HG03280 (cell line): Measurements from ENCODE around the gene AQP6.
"Not testable (repeated sequence)": the region's sequence is repeated elsewhere in the genome, so short reads cannot be mapped to it uniquely, and the experiment has no call there.

ENCODE experiments used
- ATAC-seq: cut with Tn5 transposase; IDR thresholded peaks from one replicate; pipeline ENCODE4 v1.9.1; 2021; ENCODE audit warnings: mild to moderate bottlenecking, moderate library complexity; ENCODE audit not compliant: unreplicated experiment

The AQP6 gene

DNA sequence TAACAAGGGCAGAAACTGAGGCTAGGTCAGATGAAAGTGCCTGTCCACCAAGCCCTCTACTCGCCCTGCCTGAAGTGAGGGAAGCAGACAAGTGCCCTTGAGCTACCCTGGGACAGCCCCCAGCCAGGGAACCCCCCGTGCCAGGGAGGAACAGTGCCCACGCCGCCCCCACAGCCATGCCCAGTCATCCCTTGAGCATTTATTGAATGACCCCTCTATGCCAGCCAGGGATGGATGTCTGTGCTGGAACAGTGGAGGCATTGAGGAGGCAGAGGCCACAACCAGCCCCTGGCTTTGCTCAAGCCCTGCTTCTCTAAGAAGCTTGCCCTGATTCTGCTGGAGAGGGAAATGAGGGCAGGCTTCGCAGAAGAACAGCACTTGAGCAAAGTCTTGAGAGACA, 3.7 kb upstream of the AQP6 start:
- no peak for ATAC-seq

- no peak for ATAC-seq
Measured at GRCh38 chr12:49969651-49970429, 2.9 kb upstream of the AQP6 start.

GRCh38 chr12:49970658-49971057, 2.1 kb upstream of the AQP6 start:
- ATAC-seq = no peak

DNA sequence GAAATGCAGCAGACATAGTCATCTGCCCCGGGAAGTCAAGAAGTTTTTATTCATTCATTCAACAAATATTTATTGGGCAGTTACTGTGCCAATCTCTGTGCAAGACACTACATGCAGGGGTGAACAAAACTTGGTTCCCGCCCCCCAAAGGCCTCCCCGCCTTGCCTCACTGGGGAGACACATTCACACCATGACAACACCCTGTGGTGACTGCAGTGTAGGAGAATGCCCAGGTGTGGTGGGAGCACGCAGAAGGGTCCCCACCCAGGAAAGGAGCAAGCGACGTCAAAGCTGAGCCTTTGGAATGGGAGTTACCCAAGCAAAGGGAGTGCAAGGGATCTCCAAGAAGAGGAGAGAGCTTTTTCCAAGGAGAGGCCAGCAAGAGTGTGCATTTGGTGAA, 1.6 kb upstream of the AQP6 start:
- no peak for ATAC-seq

- no peak for ATAC-seq
Measured at GRCh38 chr12:49972129-49972528, 618 bp upstream of the AQP6 start.

DNA sequence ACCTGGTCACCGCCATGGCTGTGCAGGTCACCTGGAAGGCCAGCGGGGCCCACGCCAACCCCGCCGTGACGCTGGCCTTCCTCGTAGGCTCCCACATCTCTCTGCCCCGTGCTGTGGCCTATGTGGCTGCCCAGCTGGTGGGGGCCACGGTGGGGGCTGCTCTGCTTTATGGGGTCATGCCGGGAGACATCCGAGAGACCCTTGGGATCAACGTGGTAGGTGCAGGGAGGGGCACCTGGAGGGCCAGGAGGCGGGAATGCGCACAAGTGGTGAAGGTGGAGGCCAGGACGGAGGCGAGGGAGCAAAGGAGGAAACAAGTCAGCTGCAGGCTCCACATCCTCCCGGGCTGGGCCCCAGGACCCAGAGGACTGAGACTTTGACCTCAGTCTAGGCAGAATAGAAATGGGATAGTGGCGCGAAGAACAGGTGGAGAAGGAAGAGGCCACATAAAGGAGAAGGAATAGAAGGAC, 649 bp downstream of the AQP6 start:
- no peak for ATAC-seq

GRCh38 chr12:49974231-49974675, 1.5 kb downstream of the AQP6 start:
- ATAC-seq = no peak

GRCh38 chr12:49974677-49975317, 2.0 kb downstream of the AQP6 start:
- ATAC-seq = no peak

DNA sequence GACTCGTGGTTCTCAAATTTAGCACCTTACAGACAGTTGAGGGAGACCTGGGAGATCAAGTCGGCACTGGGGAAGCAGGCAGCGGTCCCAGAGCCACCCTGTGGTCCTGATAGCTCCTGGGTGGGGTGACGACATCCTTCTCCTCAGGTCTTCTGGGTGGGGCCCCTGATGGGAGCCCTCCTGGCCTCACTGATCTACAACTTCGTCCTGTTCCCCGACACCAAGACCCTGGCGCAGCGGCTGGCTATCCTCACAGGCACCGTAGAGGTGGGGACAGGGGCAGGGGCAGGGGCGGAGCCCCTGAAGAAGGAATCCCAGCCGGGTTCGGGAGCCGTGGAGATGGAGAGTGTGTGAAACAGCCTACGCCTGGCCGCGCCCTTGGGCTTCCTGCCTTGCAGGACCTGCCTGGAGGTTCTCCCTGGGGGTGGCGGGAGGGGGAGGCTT, 2.6 kb downstream of the AQP6 start:
- ATAC-seq = no peak

GRCh38 chr12:49976557-49976956, 3.8 kb downstream of the AQP6 start:
- ATAC-seq = no peak

- no peak for ATAC-seq
Measured at GRCh38 chr12:49978125-49978524, 5.4 kb downstream of the AQP6 start.

DNA sequence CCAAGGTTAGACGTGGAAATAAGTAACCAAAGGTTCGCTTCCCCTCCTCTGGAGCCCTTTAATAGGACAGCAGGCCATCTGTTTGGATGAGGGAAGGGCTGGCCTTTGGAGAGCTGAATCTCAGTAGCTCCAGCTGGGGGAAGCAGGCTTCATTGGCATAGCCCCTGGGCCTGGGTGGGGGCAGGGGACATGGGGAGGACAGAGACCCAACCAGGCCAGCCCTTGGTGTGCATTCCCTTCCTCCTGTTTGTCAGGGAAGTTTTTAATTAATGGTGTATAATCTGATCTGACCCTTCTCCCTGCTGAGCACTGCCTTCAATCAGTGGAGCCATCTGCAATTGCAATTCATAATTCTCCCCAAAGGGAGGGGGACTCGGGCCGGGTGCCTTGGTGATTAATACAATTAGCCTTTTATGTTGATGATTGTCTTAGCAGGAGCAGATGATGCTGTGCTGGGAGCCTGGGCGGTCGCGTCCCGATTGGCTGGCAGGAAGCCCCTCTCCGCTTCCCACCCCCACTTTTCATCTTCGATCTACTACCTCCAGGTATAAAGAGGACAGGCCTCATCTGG, 6.4 kb downstream of the AQP6 start:
- ATAC-seq = no peak

DNA sequence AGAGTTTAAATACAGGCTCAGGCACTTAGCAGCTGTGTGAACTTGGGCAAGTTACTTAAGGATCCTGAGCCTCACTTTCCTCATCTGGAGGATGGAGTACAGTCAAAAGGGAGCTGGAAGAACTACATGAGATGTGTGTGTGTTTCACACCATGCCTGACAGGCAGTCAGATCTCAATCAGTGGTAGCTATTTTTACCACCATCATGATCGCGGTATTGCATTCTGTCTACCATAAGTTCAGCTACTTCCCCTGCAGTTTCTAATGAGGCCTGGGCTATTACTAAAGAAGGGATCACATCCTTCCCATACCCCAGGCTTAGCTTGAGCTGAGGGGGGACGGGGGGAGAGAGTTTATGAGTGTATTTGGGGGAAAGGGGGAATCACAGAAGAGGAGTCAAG, 7.0 kb downstream of the AQP6 start:
- ATAC-seq = no peak

DNA sequence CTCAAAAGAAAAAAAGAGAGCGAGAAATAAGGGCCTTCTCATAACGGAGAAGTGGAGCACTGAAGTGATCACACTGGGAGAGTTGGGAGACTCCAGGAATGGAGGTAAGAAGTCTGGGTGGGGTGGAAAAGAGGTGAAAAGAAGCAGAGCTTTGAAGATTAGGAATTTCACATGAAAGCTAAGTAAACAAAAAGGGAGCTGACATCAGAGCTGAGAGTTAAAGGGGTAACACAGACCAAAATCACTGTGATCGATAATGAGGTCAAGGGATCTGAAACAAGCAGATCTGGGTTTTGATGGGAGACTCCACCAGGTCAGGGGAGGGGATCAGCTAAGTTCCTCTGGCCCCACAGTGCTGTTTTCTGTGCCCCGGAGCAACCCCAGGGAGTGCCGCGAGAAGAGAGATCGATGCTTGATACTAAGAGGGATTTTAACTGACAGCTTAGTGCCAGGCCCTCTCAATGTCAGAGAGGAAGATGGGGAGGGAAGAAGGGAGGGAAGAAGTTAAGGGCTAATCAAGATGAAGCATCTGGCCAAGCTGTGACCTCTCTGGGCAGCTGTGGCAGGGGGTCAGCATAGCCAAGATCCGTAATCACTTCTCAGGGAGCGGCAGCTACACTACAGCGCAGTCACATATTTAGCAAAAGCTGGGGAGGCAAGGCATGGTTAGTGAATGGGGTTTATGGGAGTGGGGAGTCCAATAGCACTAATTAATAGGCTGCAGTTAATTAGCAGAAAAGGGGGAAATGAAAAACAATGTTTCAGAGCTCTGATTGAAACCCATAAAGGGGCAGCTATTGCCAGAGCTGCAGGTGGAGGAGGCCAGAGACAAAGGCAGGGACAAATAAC, 8.0 kb downstream of the AQP6 start:
- ATAC-seq = no peak

GRCh38 chr12:49982246-49983087, 9.7 kb downstream of the AQP6 start:
- ATAC-seq = no peak

DNA sequence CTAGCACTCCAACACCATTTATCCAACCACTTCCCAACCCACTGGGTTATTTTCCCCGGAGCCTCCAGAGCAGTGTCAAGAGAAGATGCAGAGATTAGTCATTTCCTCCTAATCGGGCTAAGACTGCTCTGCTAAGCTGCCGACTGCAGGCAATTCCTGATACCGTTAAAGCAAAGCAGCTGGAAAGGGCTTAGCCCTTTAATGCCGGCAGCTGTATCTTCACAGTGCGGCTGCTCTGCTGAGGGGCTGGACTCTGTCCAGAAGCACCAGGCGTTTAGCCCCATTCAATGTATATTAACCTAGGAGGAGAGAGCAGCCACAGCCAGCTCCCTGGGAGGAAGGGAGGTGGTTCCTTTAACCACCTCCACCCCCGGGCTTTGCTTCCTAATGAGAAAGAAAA, 11.1 kb downstream of the AQP6 start:
- no peak for ATAC-seq

GRCh38 chr12:49984476-49985359, 12.0 kb downstream of the AQP6 start:
- ATAC-seq = no peak

DNA sequence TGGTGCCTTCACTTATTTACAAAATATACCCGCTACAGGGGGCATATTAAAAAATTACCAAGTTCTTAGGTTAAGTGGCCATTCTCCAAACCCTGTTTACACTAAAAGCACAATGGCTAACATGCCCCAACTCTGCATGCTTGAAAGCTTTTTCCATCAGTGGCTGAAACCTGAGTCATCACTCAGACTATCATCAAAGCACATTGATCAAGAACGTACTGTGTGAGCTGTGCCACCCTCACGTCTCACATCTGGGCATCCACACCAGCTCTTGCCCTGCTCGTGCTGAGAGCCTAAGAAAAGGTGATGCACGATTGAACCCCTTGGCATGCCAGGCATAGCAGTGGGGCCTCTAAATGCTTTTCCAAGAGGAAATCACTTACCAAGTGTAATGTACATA, 13.2 kb downstream of the AQP6 start:
- ATAC-seq = no peak

- not testable (repeated sequence) for ATAC-seq
Measured at GRCh38 chr12:49986476-49986875, 13.7 kb downstream of the AQP6 start.
